NCI-H524 (cell line): ENCODE data around the gene PCAT7.
"Not testable (repeated sequence)": the region's sequence is repeated elsewhere in the genome, so short reads cannot be mapped to it uniquely, and the experiment has no call there.

Experiments
- DNase-seq, 2 experiments: peaks; one replicate each; lab custom pipeline; 2025; lab: John Stamatoyannopoulos, UW

PCAT7 gene

GRCh38 chr9:94554439-94555331, at the start of gene PCAT7:
PCAT7 (plus strand) TSS chr9:94555083.
- DNase-seq = peak; percentile 93 to 94

DNA sequence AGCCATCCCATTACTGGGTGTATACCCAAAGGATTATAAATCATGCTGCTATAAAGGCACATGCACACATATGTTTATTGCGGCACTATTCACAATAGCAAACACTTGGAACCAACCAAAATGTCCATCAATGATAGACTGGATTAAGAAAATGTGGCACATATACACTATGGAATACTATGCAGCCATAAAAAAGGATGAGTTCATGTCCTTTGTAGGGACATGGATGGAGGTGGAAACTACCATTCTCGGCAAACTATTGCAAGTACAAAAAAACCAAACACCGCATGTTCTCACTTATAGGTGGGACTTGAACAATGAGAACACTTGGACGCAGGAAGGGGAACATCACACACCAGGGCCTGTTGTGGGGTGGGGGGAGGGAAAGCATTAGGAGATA, 48.5 kb upstream of the PCAT7 start:
- not testable (repeated sequence) for DNase-seq

DNA sequence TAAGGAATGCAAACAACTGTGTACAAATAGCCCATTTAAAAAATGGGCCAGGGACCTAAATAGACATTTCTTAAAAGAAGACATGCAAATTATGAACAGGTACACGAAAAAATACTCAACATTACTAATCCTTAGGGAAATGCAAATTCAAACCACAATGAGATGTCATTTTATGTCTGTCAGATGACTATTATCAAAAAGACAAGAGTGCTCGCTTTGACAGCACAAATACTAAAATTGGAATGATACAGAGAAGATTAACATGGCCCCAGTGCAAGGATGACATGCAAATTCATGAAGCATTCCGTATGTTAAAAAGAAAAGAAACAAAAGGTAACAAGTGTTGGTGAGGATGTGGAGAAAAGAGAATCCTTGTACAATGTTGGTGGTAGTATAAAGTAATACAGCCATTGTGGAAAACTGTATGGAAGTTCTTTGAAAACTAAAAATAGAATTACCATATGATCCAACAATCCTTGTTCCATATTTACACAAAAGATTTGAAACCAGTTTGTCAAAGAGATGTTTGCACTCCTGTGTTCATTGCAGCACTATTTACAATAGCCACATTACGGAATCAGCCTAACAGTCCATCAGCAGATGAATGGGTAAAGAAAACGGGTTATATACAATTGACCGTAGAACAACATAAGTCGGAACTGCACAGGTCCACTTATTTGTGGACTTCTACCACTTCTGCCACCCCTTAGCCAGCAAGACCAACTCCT, 47.2 kb upstream of the PCAT7 start:
- no peak for DNase-seq

DNA sequence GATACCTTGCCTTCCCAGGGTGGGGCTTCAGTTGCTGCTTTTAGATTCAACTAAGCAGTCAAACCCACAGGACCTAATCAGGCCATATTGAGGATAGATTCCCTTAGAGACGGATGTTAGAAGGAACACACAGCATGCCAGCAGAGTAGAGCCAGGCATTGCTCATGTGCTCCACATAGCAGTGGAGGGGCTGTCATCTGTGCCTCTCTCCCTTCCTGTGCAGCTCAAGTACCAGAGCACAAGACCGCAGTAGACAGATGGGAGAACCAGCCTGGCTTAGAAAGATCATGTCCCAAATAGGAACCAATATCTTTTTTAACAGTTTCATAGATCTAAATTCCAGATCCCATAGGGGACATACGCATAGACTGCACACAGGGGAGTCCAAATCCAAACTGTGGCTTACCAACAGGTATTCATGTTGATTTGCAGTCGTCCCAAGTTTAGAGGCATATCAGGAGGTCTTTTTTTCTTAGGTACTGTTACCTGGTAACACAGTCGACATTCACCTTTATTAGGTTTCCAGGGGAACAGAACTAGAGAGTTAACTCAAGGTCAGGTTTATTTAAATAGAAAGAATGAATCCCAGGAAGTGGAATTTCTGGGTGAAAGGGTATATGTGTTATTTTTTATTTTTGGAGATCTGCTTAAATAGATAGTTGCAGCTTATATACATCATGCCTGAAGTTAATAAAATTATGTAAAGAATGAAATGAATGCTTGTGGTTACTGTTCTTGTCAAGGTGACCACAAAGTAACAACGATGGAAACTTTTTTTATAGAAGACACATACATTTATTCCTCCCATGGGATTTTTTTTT, 43.5 kb upstream of the PCAT7 start:
- peak in 1 of 2 experiments; percentile 60 for DNase-seq

GRCh38 chr9:94511955-94512265, 43.0 kb upstream of the PCAT7 start:
- peak; percentile 25 to 67 for DNase-seq

GRCh38 chr9:94514722-94515121, 40.2 kb upstream of the PCAT7 start:
- no peak for DNase-seq

- no peak for DNase-seq
Observed at GRCh38 chr9:94517254-94517653, 37.6 kb upstream of the PCAT7 start.

GRCh38 chr9:94525396-94526035, 29.4 kb upstream of the PCAT7 start:
- no peak for DNase-seq

GRCh38 chr9:94526271-94526670, 28.6 kb upstream of the PCAT7 start:
- no peak for DNase-seq

GRCh38 chr9:94526951-94527350, 27.9 kb upstream of the PCAT7 start:
- DNase-seq = no peak

DNA sequence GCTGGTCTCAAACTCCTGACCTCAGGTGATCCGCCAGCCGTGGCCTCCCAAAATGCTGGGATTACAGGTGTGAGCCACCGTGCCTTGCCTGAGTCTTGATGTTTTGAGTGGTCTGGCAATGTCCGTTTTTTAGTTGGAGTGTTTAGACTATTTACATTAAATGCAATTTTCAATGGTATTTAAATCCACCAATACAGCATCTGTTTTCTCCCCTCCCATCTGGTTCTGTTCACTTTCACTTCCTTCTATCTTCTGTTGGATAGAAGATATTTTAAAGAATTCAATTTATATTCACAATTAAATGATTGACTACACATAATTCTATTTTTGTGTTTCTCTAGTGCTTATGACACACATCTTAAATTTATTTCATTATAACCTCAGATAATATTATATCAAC, 26.0 kb upstream of the PCAT7 start:
- no peak for DNase-seq

GRCh38 chr9:94533155-94533554, 21.7 kb upstream of the PCAT7 start:
- DNase-seq = no peak

DNA sequence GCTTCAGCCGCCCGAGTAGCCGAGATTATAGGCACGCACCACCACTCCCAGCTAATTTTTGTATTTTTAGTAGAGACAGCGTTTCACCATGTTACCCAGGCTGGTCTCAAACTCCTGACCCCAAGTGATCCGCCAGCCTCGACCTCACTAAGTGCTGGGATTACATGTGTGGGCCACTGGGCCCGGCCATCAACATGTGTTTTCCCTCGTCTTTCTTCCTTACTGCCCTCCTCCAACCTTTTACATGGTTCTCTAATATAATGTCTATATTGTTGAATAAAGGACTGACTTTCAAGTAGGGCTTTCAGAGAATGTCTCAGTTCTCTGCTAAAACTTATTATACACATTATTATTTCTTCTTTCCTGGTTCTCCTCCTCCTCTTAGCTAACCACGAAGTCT, 21.3 kb upstream of the PCAT7 start:
- no peak for DNase-seq

DNA sequence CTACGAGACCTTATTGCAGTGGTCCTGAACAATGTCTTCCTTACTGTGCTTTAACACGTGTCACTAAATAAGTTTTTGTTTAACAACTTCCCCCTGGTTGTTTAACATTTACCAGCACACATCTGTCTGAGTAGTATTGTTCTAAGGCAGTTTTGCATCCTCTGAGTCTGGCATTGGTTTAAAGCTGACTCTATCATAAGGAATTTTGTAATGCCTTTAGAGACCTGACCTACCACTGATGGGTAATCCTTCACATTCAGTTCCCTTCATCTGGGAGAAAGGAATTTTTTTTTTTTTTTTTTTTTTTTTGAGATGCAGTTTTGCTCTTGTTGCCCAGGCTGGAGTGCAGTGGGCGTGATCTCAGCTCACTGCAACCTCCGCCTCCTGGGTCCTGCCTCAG, 20.0 kb upstream of the PCAT7 start:
- DNase-seq = no peak

DNA sequence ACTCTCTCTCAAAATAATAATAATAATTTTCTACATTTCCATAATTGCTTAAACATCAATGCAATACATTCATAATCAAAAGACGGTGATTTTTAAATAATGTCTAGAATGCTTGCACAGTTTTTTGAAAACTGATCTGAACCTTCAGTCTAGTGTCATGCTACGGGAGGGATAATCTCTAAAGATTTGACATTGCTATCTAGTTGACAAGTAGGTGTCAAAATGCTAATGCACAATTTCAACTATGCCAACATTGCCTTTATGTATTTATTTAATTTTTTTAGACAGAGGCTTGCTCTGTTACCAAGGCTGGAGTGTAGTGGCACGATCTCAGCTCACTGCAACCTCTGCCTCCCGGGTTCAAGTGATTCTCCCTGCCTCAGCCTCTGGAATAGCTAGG, 16.0 kb upstream of the PCAT7 start:
- DNase-seq = no peak

DNA sequence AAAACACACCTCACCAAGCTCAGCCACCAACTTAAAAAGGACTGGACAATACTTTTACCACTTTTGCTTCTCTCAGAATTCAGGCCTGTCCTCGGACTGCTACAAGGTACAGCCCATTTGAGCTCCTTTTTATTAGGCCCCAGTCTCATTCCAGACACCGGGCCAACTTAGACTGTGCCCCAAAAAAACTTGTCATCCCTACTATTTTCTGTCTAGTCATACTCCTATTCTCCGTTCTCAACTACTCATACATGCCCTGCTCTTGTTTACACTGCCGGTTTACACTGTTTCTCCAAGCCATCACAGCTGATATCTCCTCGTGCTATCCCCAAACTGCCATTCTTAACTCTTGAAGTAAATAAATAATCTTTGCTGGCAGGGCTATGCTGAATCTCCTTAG, 10.5 kb upstream of the PCAT7 start:
- not testable (repeated sequence) for DNase-seq

DNA sequence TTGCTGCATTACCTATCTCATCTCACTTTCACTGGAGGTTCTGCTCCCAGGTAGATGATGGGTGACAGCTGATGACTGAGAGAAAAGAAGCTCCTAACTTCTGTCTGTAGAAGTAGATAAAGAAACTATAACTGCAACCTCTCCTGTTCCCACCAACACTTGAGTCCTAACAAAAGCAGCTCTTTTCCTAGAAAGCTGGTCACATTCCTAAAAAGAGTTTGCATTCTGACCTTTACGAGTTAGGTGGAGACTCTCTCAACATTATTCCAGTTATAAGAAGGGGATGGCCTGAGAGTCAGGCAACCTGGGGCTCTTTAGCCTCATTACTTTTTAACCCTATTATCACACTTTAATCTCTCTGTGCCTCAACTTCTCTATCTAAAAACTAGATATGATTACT, 8.9 kb upstream of the PCAT7 start:
- no peak for DNase-seq

DNA sequence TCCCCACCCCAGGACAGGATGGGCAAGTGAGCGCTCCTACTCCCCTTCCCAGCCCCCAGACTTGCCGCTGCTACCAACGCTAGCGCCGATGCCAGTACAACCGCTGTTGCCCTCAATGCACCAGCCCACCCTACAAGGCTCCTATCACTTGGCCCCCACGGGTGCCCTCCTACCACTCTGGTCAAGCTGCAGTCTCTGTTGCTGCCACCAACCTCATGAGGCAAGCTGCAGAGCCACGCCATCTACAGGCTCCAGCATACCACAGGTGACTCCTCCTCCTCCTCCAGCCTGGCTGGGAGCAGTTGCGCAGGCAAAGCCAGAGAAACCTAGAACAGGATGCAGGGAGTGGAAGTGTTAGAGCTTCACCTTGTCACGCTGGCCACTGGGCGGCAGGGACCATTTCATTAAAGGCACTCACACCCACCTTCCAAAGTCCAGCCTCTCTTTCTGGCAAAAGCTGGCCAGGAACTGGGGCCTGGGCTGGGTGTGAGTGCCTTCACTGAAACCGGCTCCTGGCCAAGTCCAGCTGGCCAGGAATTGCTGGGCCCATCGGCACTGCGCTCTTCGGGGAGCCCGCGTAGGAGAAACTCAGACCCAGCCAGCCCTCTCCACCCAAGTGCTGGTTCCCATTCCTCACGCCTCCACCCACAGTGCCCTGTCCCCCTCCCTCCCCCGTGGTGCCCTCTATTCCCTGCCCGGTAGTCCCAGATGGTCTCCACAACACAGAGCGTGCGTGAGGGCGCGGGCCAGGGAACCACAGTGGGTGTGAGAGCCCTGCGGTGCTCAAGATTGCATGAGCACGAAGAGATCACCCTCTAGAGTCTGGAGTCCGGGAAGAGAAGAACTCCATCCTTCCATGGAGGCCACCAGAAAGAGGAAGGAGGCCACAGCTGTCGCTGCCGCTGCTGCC, 1.6 kb upstream of the PCAT7 start:
- peak in 1 of 2 experiments; percentile 45 for DNase-seq

GRCh38 chr9:94554078-94554438, 825 bp upstream of the PCAT7 start:
- DNase-seq = no peak

DNA sequence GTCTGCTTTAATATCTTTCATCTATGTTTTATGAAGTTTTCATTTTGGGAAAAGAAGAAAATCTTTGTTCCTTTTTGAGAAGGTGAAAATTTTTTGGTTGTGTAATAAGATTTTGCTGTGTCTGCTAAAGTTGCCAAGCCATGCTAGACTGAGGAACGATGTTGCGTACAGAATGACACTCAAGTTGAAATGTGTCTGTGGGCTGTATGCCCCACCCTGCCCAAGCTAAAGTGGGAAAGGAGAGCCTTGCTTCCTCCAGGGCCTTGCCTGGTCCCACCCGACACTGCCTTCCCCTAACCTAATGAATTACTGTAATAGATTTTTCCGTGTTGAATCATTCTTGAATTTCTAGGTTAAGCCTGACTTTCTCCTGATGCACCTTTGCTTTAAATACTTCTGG, 2.5 kb downstream of the PCAT7 start:
- no peak for DNase-seq

DNA sequence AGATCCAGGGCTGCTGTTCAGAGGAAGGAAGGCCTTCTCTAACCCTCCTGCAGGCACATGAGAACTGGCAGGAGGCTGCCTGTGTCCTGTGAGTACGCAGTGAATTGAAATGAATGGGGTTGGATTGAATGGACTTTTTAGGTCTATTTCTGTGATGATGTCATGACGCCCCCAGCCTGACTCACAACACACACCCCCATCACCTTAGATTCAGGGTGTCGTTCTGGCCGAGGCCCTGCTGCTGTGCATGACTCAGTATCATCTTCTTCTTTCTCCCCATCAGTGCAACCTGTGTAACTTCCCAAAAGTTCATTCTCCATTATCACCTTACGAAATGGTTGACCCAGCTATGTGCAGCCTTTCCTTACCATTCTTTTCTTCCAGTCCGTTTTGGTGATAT, 5.4 kb downstream of the PCAT7 start:
- DNase-seq = no peak
